Keratinocyte (primary cell): ENCODE measurements around the gene PRR27. TPM values are rescaled to one million over a fixed set of nuclear protein-coding genes. Genes with fewer than 3 reads are reported as not detected.

ENCODE experiments used
- polyA plus RNA-seq, 5 experiments: library from polyadenylated mRNA; depleted of rRNA in 3 of 5; stranded (reverse) in 3 of 5; stranded (forward) in 1 of 5; unstranded in 1 of 5; fragments of >200 nt; gene quantifications; 1 replicate in 1 of 5; 2 replicates in 3 of 5; 3 replicates in 1 of 5; pipeline versions ENCODE4 v1.2.1 to v1.2.3, GENCODE V29; 2011 to 2012; ENCODE audit warnings: missing spikeins in 2 of 5, low read depth in 1 of 5, low replicate concordance in 1 of 5

PRR27 gene
- polyA plus RNA-seq, 1 donor (not counting 4 experiments of a cell fraction or from before 2014, with no cell fraction given): not detected

Other genes starting within 250 kb of the PRR27 start
- gene CSN1S1, start 223.2 kb upstream of the PRR27 start, polyA plus RNA-seq: not detected in 3 replicates
- gene CSN2, start 188.5 kb upstream of the PRR27 start, polyA plus RNA-seq: not detected in 3 replicates
- not detected in 3 replicates for gene STATH, start 158.3 kb upstream of the PRR27 start, polyA plus RNA-seq
- not detected in 3 replicates for gene HTN3, start 125.8 kb upstream of the PRR27 start, polyA plus RNA-seq
- gene HTN1, start 103.8 kb upstream of the PRR27 start, polyA plus RNA-seq: not detected in 3 replicates
- gene ODAM, start 41.5 kb downstream of the PRR27 start, polyA plus RNA-seq: 0.15 TPM in 1 of 3 replicates, not detected in the others
- not detected in 3 replicates for gene FDCSP, start 71.9 kb downstream of the PRR27 start, polyA plus RNA-seq
- gene CSN3, start 88.4 kb downstream of the PRR27 start, polyA plus RNA-seq: not detected in 3 replicates
- not detected in 3 replicates for gene CABS1, start 180.7 kb downstream of the PRR27 start, polyA plus RNA-seq
- not detected in 3 replicates for gene SMR3A, start 206.5 kb downstream of the PRR27 start, polyA plus RNA-seq
- gene SMR3B, start 228.9 kb downstream of the PRR27 start, polyA plus RNA-seq: not detected in 3 replicates
- gene OPRPN, start 243.7 kb downstream of the PRR27 start, polyA plus RNA-seq: not detected in 3 replicates